ENCODE results near the gene SLC35F3.

SLC35F3 gene

GRCh38 chr1:233901495-233901894 is 3.0 kb upstream of the SLC35F3 start:
- TF ChIP-seq MYC (IDR thresholded peaks at IDR 0.05; ENCODE audit: low read depth, low read length) (no peak), CTCF (IDR thresholded peaks at IDR 0.05; ENCODE audit: low read depth, low read length) (no peak), MAX (IDR thresholded peaks at IDR 0.05; ENCODE audit: low read depth, low read length) (no peak), POLR2A (IDR thresholded peaks at IDR 0.05; ENCODE audit: extremely low read depth, insufficient read length) (no peak)
- no peak overlapping the region for H3K4me3 ChIP-seq (ENCODE audit: low read depth, low read length)
- DNase-seq (ENCODE audit: low read depth), result no peak

- H3K4me3 ChIP-seq (ENCODE audit: low read depth, low read length), result no peak overlapping the region
- no peak for DNase-seq (ENCODE audit: low read depth)
- TF ChIP-seq POLR2A (IDR thresholded peaks at IDR 0.05; ENCODE audit: extremely low read depth, insufficient read length) (no peak), MAX (IDR thresholded peaks at IDR 0.05; ENCODE audit: low read depth, low read length) (no peak), MYC (IDR thresholded peaks at IDR 0.05; ENCODE audit: low read depth, low read length) (no peak), CTCF (IDR thresholded peaks at IDR 0.05; ENCODE audit: low read depth, low read length) (no peak)
Measured at GRCh38 chr1:233905416-233906051, 1.1 kb downstream of the SLC35F3 start.

GRCh38 chr1:233907151-233907550 is 2.7 kb downstream of the SLC35F3 start:
- DNase-seq (ENCODE audit: low read depth), result no peak
- no peak overlapping the region for H3K4me3 ChIP-seq (ENCODE audit: low read depth, low read length)
- no peak for TF ChIP-seq MAX (IDR thresholded peaks at IDR 0.05; ENCODE audit: low read depth, low read length)
- no peak for TF ChIP-seq POLR2A (IDR thresholded peaks at IDR 0.05; ENCODE audit: extremely low read depth, insufficient read length)
- TF ChIP-seq CTCF (IDR thresholded peaks at IDR 0.05; ENCODE audit: low read depth, low read length), result no peak
- no peak for TF ChIP-seq MYC (IDR thresholded peaks at IDR 0.05; ENCODE audit: low read depth, low read length)

GRCh38 chr1:233908092-233908491 is 3.6 kb downstream of the SLC35F3 start:
- H3K4me3 ChIP-seq (ENCODE audit: low read depth, low read length), result no peak overlapping the region
- no peak for DNase-seq (ENCODE audit: low read depth)
- TF ChIP-seq MYC (IDR thresholded peaks at IDR 0.05; ENCODE audit: low read depth, low read length), result no peak
- no peak for TF ChIP-seq POLR2A (IDR thresholded peaks at IDR 0.05; ENCODE audit: extremely low read depth, insufficient read length)
- no peak for TF ChIP-seq CTCF (IDR thresholded peaks at IDR 0.05; ENCODE audit: low read depth, low read length)
- TF ChIP-seq MAX (IDR thresholded peaks at IDR 0.05; ENCODE audit: low read depth, low read length), result no peak

- DNase-seq (ENCODE audit: low read depth), result no peak
- H3K4me3 ChIP-seq (ENCODE audit: low read depth, low read length), result no peak overlapping the region
- TF ChIP-seq POLR2A (IDR thresholded peaks at IDR 0.05; ENCODE audit: extremely low read depth, insufficient read length) (no peak), MYC (IDR thresholded peaks at IDR 0.05; ENCODE audit: low read depth, low read length) (no peak), CTCF (IDR thresholded peaks at IDR 0.05; ENCODE audit: low read depth, low read length) (no peak), MAX (IDR thresholded peaks at IDR 0.05; ENCODE audit: low read depth, low read length) (no peak)
Measured at GRCh38 chr1:233909195-233909594, 4.7 kb downstream of the SLC35F3 start.

Data from NB4 (cell line).